Activated naive CD4-positive, alpha-beta T cell treated with Interleukin-2 at 50 U/mL for 16 hours (primary cell): ENCODE measurements around the gene MSH5.

Source experiments
- DNase-seq: peaks from one replicate; pipeline ENCODE4 v3.0.0-alpha.2; 2020

The MSH5 gene

GRCh38 chr6:31762356-31762755 is 22.6 kb downstream of the MSH5 start, which contains the start of gene SAPCD1:
Gene SAPCD1, plus strand, starts transcription at chr6:31762656. Its CDS starts 399 bp downstream, at chr6:31763055.
- DNase-seq: no peak

GRCh38 chr6:31762878-31763618 is 23.2 kb downstream of the MSH5 start:
- no peak for DNase-seq

- no peak for DNase-seq
These were observed 23.8 kb downstream of the MSH5 start for GRCh38 chr6:31763619-31763940.

- DNase-seq: no peak
These were observed 24.4 kb downstream of the MSH5 start for GRCh38 chr6:31764198-31764597.

GRCh38 chr6:31765559-31765909 is 25.7 kb downstream of the MSH5 start:
- no peak for DNase-seq

GRCh38 chr6:31765910-31766794 is 26.3 kb downstream of the MSH5 start:
- DNase-seq: no peak

DNA sequence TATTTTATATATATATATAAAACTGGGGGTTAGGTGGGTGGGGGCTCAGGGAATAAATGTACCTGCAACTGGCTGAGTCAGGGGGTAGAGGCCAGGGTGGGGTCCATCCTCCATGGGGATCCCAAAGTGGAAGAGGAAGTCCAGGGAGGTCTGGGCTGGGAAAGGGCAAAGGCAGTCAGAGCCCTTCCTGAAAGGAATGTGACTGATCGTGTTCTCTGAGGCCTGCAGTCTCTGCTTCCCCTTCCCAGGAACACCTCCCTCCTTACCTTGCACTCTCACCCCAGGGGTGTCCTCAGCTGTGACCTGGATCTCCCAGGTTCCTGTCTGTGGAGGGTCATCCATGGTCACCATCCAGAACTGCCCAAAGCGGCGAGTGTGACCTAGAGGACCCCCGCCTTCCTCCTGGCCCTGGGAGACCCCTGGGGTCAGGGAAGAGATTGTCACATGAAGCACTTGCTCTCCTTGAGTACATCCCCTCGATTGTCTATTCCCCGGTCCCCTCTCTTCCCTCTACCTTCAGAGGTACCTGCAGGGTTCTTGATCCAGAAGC is 27.4 kb downstream of the MSH5 start:
- no peak for DNase-seq

GRCh38 chr6:31768363-31769257 is 28.8 kb downstream of the MSH5 start:
- DNase-seq: no peak

DNA sequence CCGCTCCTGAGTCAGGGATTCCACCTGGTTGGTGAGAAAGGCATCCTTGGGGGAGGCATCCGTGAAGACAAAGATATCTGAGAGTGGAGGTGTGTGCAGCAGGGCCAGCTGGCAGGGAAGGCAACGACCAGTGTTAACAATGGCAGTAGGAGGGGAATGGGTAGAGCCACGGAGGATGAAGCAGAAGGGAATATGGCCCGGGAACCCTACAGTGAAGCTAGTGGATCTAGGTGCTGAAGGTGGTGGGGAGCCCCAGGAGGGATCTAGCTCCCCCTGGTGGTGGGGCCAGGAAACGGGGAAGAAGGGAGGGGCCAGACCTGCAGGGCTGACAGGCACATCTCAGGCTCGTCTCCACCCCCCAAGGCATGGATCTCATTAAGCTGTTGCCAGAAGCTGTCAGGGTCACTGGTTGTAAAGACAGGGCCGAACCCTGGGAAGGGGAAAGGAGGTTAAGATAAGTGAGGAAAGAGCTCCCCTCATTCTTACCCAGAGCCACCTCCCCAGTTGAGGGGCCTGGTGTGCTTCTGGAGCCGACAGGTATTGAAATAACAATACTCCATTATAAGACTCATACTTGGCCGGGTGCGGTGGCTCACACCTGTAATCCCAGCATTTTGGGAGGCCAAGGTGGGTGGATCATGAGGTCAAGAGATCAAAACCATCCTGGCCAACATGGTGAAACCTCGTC is 30.0 kb downstream of the MSH5 start:
- peak; percentile 85 for DNase-seq

DNA sequence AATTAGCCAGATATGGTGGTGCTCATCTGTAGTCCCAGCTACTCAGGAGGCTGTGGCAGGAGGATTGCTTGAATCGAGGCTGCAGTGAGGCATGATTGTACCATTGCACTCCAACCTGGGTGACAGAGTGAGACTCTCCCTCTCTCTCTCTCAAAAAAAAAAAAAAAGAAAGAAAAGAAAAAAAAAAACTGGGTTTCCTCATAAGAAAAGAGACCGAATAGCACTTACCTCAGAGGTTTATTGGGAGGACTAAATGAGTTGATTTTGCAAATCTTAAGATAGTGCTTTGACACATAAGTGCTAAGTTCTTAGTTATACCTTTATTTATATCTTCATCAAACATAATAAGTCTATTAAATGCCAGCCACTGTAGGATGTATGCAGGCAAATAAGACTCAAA is 31.1 kb downstream of the MSH5 start:
- DNase-seq: no peak

GRCh38 chr6:31771992-31772358 is 32.2 kb downstream of the MSH5 start:
- peak; percentile 13 for DNase-seq

DNA sequence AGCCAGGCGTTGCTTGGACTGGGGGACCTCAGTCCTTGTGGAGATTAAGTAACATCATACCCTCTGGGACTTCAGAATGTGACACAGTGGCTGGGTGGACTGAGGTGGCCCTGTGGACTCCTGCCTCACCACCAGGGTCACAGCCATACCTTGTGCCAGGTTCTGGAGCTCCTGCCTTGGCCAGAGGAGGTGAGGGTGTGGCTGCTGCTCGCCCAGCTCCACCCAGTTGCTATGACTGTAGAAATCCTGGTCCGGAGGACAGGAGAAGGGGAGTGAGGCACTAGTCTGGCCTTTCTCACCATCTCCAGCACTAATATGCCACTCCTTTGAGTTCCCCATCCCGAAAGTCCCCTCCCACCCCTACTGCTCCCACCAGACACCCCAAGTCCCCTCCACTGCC is 35.4 kb downstream of the MSH5 start:
- DNase-seq: no peak

- no peak for DNase-seq
These were observed 36.1 kb downstream of the MSH5 start for GRCh38 chr6:31775633-31776484.

DNA sequence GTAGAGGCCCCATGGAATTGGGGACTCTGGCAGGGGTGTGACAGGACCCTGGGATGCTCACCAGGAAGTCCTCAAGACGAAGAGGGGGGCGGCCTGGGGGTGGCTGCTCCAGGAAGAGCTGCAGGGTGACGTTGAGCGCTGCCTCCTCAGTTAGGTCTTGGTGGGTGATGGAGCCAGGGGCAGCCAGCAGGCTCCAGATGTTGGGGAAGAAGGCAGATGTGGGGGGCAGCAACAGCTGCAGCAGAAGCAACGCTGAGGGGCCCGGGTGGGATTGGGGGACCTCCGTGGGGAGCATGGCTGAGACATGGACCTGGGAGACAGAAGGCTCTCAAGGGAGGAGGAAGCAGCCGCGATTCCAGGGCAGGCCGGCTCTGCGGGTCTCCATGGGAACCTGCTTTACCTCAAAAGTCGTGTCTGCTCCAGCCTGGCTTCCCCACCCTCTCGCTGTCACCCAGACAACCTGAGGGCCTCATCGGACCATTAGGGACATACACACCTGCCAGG is 36.7 kb downstream of the MSH5 start:
- DNase-seq: no peak

DNA sequence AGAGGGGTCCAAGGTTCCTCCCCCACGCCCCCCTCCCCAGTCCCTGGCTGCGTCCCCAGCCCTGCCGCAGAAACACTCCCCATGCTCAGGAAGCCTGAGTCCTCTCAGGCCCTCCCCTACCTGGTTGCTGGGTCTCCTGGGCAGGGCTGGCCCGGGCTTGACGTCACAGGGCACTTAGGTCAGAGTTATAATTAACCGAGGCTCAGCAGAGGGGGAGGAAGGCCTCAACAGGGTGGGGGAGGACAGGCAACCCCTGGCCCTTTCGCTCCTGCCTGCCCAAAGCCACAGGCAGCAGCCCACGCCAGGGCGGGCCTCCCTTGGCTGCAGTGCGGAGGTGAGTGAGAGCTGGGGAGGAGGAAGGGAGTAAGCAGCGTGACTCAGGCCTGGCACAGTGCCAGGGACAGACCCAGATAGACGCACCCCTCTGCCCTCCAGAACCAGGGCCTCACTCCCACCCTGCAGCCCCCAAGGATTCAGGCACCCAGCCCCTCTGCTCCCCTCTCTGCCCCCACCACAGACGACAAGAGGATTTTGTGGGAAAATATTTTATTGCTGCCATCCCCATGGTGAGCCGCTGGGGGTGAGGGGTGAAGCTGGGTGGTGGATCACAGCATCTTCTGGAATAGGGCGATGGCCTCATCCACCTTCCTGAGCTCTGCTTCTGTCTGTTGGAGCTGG is 37.3 kb downstream of the MSH5 start, which contains the start of gene VWA7:
Gene VWA7 (minus strand): TSS at position 340 of the 678 bp plus-strand sequence. CDS start 549 bp downstream, outside the sequence.
- DNase-seq: peak; percentile 84

- DNase-seq: no peak
These were observed 37.9 kb downstream of the MSH5 start for GRCh38 chr6:31777667-31778050.

DNA sequence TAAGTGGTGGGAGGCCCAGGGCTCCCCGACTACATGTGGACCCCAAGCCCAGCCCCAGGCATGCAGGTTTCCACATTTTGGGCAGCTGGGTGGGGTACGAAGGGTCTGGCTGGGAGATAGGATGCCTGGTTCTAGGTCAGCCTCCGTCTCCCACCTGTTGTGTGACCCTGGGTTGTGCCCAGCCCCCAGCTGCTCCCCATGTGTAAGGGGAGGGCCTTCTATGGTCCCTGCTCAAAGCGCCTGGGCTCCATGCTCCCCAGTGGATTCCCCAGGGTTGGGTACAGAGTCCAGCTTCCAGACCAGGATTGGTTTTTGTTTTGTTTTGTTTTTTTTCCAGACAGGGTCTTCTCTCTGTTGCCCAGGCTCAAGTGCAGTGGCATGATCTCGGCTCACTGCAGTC is 38.4 kb downstream of the MSH5 start:
- no peak for DNase-seq

GRCh38 chr6:31778999-31779885 is 39.4 kb downstream of the MSH5 start:
- no peak for DNase-seq

DNA sequence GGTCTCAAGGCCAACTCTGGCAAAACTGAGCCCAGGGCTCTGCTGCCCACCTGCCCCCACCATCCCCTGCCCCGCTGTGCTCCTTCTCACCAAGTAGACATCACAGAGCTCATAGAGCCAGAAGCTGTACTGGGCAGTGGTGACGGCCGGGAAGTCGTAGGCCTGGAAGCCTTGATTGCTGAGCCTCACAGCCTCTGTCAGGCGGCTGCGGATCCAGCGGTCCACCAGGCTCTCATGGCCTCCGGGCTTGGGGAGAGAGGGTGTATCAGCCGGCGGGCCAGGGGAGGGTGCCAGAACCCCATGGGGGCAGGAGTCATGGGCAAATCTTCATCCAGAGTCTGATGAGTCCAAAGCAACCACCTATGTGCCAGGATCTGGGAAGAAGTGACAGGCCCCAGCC is 40.1 kb downstream of the MSH5 start:
- no peak for DNase-seq
